ENCODE results near the gene RAB11FIP4. TPM values are rescaled to one million over a fixed set of nuclear protein-coding genes. Genes with fewer than 3 reads are reported as not detected.

Gene RAB11FIP4
- total RNA-seq, 1 donor from 2014 or later = 7.6 TPM

DNA sequence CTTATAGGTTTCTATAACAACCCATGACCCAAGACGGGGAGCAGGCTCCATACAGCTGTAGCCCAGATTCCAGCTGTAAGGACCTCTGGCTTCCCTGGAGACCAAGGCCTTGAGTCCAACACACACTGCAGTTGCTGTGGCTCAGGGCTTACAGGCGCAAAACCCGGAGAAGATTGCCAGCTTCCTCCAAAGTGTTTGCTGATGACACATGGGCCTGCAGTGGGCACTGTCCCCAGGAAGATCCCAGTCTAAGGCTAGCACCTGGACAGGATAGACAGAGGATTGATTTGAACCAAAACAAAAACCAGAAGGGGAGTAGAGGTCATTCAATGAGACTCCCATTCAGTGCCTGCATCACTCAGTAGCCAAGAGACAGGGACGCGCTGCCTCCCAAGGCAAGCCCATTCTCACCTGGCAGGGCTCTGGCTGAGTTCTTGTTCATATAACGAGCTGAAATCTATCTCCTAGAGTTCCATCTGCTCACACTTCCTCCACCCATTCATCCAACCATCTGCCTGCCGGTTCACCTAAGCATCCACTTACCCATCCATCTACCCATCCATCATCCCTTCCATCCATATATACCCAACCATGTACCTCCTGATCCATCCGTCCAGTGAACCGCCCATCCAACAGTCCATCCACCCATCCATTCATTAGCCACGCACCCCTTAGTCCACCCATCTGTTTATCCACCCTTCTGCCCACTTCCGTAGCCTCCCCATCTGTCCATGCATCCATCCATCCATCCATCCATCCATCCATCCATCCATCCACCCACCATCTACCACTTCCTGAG, 10.2 kb downstream of the RAB11FIP4 start:
- DNase-seq (ENCODE audit: low spot score) (no peak), ATAC-seq (no peak)
- intact Hi-C loops (cut with DNase I) = no loop called here

GRCh38 chr17:31404028-31404949, 12.8 kb downstream of the RAB11FIP4 start:
- intact Hi-C loops (cut with DNase I) = no loop called here
- ATAC-seq (no peak), DNase-seq (ENCODE audit: low spot score) (peak; percentile 51)

DNA sequence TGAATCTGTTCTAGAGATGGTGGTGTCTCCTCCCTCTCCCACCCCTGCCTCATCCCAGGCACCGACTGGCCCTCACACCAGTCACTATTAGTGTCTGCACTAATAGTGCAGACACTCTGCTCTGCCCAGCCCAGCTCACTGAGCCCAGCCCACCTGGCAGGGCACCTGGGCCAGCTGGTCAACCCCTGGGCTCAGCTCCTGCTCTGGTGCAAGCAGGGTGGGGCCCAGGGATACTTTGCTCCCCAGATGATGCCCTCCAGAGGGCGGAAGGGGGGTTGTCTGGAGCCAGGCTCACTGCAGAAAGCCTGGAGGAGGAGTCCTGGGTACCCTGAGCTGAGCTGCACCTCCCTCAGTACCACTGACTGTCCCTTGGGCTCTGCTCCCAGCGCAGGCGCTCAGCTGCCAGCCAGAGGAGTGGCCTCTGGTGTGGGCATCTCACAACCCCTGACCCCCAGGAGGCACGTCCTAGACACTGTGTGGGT, 14.5 kb downstream of the RAB11FIP4 start:
- intact Hi-C loops (cut with DNase I) = no loop called here
- ATAC-seq = peak; percentile 38
- no peak for DNase-seq (ENCODE audit: low spot score)

DNA sequence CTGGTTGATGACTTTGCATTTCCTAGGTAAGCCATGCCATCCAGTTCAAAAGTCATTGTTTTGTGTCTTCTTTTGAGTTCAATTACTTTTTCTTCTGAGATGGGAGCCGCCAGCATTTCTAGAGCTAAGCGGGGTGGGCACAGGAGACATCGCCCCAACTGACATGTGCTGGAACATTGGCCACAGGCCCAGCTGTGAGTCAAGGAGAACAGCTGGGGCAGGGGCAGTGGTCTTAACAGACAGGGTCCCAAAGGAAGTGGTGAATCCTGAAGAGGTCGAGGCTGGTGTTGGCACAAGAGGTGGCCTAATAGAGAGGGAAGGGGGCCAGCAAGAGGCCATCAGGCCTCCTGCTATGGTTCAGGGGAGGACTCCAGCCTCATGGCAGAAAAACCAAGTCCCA, 17.1 kb downstream of the RAB11FIP4 start:
- no peak for ATAC-seq
- intact Hi-C loops (cut with DNase I) = no loop called here
- DNase-seq (ENCODE audit: low spot score) = no peak

DNA sequence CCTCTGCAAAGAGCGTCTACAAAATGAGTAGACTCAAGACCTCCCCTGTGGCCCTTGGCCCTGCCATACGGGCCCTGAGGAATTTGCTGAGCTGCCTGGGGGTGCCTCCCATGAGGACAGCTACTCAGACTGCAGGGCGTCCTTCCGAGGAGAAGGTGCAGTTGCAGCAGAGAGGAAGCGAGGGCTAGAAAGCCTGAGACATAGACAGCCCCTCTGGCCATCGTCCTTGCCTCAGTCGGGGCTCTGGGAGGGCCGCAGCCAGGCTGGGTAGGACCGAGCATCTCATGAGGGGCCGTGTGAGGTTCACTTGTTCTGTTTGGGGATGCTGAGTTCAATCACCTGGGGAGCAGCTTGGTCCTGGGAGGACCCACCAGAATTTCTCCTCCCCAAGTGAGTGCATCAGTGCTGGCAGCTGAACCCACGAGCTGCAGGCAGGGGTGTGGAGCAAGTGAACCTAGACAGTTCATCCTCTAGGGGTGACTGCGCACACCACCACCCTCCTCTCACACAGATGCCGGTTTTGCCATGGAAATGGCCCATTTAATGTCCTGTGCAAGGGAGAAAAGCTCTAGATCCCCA, 20.3 kb downstream of the RAB11FIP4 start:
- DNase-seq (ENCODE audit: low spot score) (no peak), ATAC-seq (no peak)
- intact Hi-C loops (cut with DNase I) = no loop called here

GRCh38 chr17:31412511-31412910, 21.0 kb downstream of the RAB11FIP4 start:
- intact Hi-C loops (cut with DNase I) = no loop called here
- ATAC-seq (no peak), DNase-seq (ENCODE audit: low spot score) (no peak)

GRCh38 chr17:31413081-31413799, 21.8 kb downstream of the RAB11FIP4 start:
- no peak for DNase-seq (ENCODE audit: low spot score)
- intact Hi-C loops (cut with DNase I) = no loop called here

GRCh38 chr17:31413874-31414549, 22.5 kb downstream of the RAB11FIP4 start:
- intact Hi-C loops (cut with DNase I) = no loop called here
- DNase-seq (ENCODE audit: low spot score) = no peak
- peak; percentile 59 for ATAC-seq

More at GRCh38 chr17:31413081-31413799, 21.8 kb downstream of the RAB11FIP4 start:
- no peak for ATAC-seq

DNA sequence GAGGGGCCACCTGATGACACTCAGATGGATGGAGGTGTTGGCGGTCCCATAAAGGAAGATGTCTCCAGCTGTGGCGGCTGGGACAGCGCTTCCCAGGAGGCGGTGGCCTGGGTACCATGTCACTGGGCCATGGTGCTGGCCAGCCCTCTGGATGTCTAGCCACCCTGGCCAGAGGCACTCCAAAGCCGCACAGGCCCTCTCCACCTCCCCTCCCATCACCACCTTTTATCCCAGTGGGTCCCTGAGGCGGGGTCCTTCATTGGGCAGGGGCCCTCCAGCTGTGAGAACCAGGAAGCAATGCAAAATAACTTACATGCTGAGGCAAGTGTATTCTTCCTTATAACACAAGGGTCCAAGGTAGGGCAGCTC, 23.1 kb downstream of the RAB11FIP4 start:
- intact Hi-C loops (cut with DNase I) = no loop called here

GRCh38 chr17:31415004-31415454, 23.6 kb downstream of the RAB11FIP4 start:
- ATAC-seq (no peak), DNase-seq (ENCODE audit: low spot score) (no peak)
- intact Hi-C loops (cut with DNase I) = no loop called here

More for the DNA sequence above, 23.1 kb downstream of the RAB11FIP4 start:
- ATAC-seq (no peak), DNase-seq (ENCODE audit: low spot score) (no peak)

DNA sequence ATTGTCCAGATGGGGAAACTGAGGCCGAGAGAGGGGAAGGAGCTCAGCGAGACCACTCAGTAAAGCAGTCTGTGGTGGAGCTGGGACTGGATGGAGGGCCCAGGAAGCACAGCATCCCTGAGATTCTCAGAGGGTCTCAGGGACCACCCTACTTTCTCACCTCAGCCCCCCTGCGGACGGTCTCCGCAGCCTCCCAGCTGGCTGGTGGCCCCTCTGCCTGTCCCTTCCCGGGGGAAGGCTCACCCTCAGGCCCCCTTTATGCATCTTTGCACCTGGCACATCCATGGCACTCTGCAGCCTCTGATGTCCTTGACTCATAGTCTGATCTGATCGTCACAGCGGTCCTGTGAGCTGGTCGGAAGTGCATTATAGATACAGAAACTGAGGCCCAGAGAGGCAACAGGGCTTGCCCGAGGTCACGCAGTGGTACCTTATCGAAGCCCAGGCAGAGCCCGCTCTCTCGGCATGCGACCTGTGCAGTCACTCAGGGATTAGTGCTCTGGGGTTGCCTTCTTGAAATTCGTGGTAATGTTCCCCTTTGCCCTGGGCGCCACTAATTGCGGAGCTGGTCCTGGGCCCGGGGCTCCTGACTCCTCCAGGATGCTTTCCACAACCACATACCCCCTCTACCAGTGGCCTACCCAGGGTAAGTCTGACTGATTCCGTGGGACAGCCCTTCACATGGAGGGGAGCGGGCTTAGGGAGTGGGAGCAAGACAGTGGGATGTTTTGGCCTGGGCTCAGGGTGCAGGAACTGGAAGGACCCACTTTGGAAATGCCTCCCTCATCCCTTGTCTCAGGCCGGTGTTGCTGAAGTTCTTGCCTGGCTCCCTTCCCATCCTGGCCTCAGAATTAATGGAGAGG, 24.4 kb downstream of the RAB11FIP4 start:
- no peak for ATAC-seq
- intact Hi-C loops (cut with DNase I) = no loop called here
- no peak for DNase-seq (ENCODE audit: low spot score)

DNA sequence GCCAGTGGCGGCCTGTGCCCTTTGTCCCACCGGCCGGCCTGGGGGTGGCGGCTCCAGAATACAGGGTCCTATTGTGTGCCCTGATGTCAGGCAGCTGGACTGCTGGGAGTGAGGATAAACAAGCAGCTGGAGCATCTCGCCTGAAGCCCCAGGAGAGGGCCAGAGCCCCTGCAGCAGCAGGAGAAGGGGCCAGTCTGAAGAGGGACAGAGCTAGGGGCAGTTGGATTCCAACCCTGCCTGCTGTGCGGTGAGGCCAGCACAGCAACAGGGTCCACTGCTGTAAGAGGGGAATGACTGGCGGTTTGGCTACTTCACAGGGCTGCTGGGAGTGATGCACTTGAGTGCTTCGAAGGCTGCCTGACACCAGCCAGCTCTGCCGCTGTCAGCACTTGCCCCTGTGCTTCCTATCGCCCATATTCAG, 25.0 kb downstream of the RAB11FIP4 start:
- intact Hi-C loops (cut with DNase I) = no loop called here
- DNase-seq (ENCODE audit: low spot score) (peak; percentile 81), ATAC-seq (peak; percentile 95)

DNA sequence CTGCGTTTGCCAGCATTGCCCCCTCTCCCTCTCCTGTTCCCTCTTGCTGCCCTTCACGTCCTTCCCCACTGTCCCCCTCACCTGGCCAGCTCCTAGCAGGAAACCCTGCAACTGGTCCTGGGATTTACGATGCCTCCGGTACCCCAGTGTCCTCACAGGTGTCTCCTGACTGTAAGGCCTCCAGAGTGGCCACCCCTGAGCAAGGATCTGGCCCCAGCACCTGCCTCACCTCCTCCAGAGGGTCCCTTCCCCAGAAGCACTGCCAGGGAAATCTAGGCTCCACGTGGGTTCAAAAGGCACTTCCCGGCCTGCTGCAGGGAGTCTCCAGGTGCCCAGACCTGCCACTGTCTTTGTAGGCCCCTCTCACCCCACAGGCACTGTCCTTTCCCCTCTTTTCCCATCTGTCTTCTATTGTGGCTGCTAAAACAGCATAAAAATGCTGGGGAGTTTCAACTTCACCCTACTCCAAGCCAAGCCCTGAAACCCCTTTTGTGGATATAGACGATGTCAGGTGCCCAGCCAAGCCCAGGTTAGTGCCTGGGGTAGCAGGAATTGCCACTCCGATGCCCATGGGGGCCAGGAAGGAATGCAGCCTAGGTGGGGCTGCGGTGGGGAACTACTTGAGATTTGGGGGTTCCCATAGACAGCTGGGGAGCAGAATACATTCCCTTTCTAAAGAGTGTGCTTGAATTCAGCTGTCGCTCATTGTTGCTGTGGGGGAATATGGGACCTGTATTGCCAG, 25.7 kb downstream of the RAB11FIP4 start:
- DNase-seq (ENCODE audit: low spot score) (no peak), ATAC-seq (no peak)
- intact Hi-C loops (cut with DNase I) = no loop called here

- ATAC-seq (no peak), DNase-seq (ENCODE audit: low spot score) (no peak)
- intact Hi-C loops (cut with DNase I) = no loop called here
Measured at GRCh38 chr17:31418773-31419350, 27.4 kb downstream of the RAB11FIP4 start.

- ATAC-seq (no peak), DNase-seq (ENCODE audit: low spot score) (no peak)
- intact Hi-C loops (cut with DNase I) = no loop called here
Measured at GRCh38 chr17:31422443-31422842, 31.0 kb downstream of the RAB11FIP4 start.

DNA sequence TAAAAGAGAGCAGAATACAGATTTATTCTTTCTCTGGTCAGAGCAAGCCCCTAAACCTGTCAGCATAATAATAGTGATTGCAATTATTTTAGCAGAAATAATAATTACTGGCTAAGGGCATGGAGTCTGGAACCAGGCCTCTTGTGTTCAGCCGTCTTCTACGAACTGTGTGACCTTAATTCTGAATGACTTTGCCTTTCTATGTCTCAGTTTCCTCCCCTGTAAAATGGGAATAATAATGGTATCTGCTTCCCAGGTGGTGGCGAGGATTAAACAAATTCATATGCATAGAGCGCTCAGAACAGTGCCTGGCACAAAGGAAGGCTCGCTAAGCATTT, 33.4 kb downstream of the RAB11FIP4 start:
- DNase-seq (ENCODE audit: low spot score) (no peak), ATAC-seq (no peak)
- intact Hi-C loops (cut with DNase I) = no loop called here

All from sciatic nerve (tissue), 2 donors.